SK-N-SH (cell line): ENCODE measurements around the gene SORCS3. TPM values are rescaled to one million over a fixed set of nuclear protein-coding genes. Genes with fewer than 3 reads are reported as not detected.

Source experiments
- CTCF ChIA-PET: fragments of 300-600, 350-600 bp; formaldehyde crosslinking; extraction: SDS; loops from one replicate; lab custom pipeline; 2021; lab: Yijun Ruan, JAX
- POLR2A ChIA-PET: fragments of 350-600 bp; sonication (Branson Sonifier 250); formaldehyde crosslinking; extraction: SDS; loops from one replicate; lab custom pipeline; 2020; ENCODE audit warnings: antibody characterized with exemption, inconsistent platforms; lab: Yijun Ruan, JAX
- DNase-seq: peaks from one replicate; pipeline ENCODE4 v3.0.0; 2012
- H2AFZ ChIP-seq: fragments of 200-600 bp; sonication (generic); 2 replicates; pipeline ENCODE4 v1.8.1; 2016; ENCODE audit warnings: antibody characterized with exemption, mild to moderate bottlenecking, low read depth
- H3F3A ChIP-seq: fragments of 200-600 bp; sonication (generic); replicated peaks from 2 replicates; pipeline ENCODE3; 2016; ENCODE audit warnings: antibody characterized with exemption, mild to moderate bottlenecking; ENCODE audit not compliant: insufficient read depth
- H3K27ac ChIP-seq, 2 experiments: fragments of 200-500 bp in 1 of 2; fragments of 200-600 bp in 1 of 2; sonication (Bioruptor generic) in 1 of 2; sonication (generic), shearing (Covaris generic) in 1 of 2; 2 replicates each; pipeline versions ENCODE4 v1.5.1 to v1.6.1; 2014 to 2016; ENCODE audit warnings: low read depth in 2 of 2, inconsistent platforms in 1 of 2, low read length in 1 of 2, mild to moderate bottlenecking in 1 of 2, mixed read lengths in 1 of 2
- H3K27me3 ChIP-seq: fragments of 200-600 bp; sonication (generic), shearing (Covaris generic); 2 replicates; pipeline ENCODE4 v1.6.1; 2016; ENCODE audit warnings: mixed run types; ENCODE audit not compliant: insufficient read depth
- H3K36me3 ChIP-seq, 2 experiments: fragments of 200-500 bp in 1 of 2; fragments of 200-600 bp in 1 of 2; sonication (Bioruptor generic) in 1 of 2; sonication (generic) in 1 of 2; replicated peaks in 1 of 2; 2 replicates each; pipeline versions ENCODE3 to v1.5.1; 2014 to 2016; ENCODE audit warnings: low read length in 1 of 2, mild to moderate bottlenecking in 1 of 2; ENCODE audit not compliant: insufficient read depth in 2 of 2, control insufficient read depth in 1 of 2
- H3K4me1 ChIP-seq, 2 experiments: fragments of 200-500 bp in 1 of 2; fragments of 200-600 bp in 1 of 2; sonication (Bioruptor generic) in 1 of 2; sonication (generic), shearing (Covaris generic) in 1 of 2; 2 replicates each; pipeline versions ENCODE4 v1.5.1 to v1.6.1; 2014 to 2016; ENCODE audit warnings: low read depth in 1 of 2, low read length in 1 of 2, mixed run types in 1 of 2; ENCODE audit not compliant: insufficient read depth in 2 of 2, control insufficient read depth in 1 of 2
- H3K4me2 ChIP-seq: fragments of 200-600 bp; sonication (generic), shearing (Covaris generic); 2 replicates; pipeline ENCODE4 v1.6.1; 2017; ENCODE audit warnings: mixed run types
- H3K4me3 ChIP-seq, 2 experiments: fragments of 200-500 bp in 1 of 2; fragments of 200-600 bp in 1 of 2; sonication (Bioruptor generic) in 1 of 2; sonication (generic), shearing (Covaris generic) in 1 of 2; 2 replicates each; pipeline versions ENCODE4 v1.5.1 to v1.8.1; 2014 to 2016; ENCODE audit warnings: low read depth in 2 of 2, inconsistent platforms in 1 of 2, low read length in 1 of 2, mild to moderate bottlenecking in 1 of 2, mixed read lengths in 1 of 2, moderate library complexity in 1 of 2
- H3K79me2 ChIP-seq: fragments of 200-600 bp; sonication (generic); 2 replicates; pipeline ENCODE4 v1.8.1; 2017; ENCODE audit warnings: mild to moderate bottlenecking; ENCODE audit not compliant: insufficient read depth
- H3K9ac ChIP-seq: fragments of 200-600 bp; sonication (generic); 2 replicates; pipeline ENCODE4 v1.6.1; 2017; ENCODE audit warnings: mixed run types
- H3K9me2 ChIP-seq: fragments of 200-600 bp; sonication (generic); 2 replicates; pipeline ENCODE4 v1.6.1; 2017; ENCODE audit warnings: mixed run types
- H3K9me3 ChIP-seq: fragments of 200-600 bp; sonication (generic); 2 replicates; pipeline ENCODE4 v1.6.1; 2017; ENCODE audit warnings: mixed run types, mild to moderate bottlenecking, moderate library complexity
- H4K20me1 ChIP-seq: fragments of 200-600 bp; sonication (generic); 2 replicates; pipeline ENCODE4 v1.6.1; 2017; ENCODE audit warnings: mild to moderate bottlenecking, mixed run types; ENCODE audit not compliant: insufficient read depth
- CHD2 ChIP-seq: fragments of 150-350 bp; IDR thresholded peaks from 2 replicates; pipeline ENCODE4 v1.6.1; 2018; ENCODE audit warnings: low read length; ENCODE audit not compliant: partially characterized antibody
- CTCF ChIP-seq: fragments of 200-600 bp; sonication (generic); IDR thresholded peaks from 2 replicates; pipeline ENCODE4 v1.6.1; 2017; ENCODE audit warnings: antibody characterized with exemption, mild to moderate bottlenecking, moderate library complexity
- ELF1 ChIP-seq: IDR thresholded peaks from 2 replicates; pipeline ENCODE4 v1.4.0; 2012
- EP300 ChIP-seq, 2 experiments: IDR thresholded peaks; 2 replicates each; pipeline versions ENCODE4 v1.4.0 to v1.6.1; 2012; ENCODE audit warnings: borderline replicate concordance in 1 of 2, low read depth in 1 of 2, low read length in 1 of 2
- EZH2phosphoT487 ChIP-seq: fragments of 200-600 bp; sonication (generic); IDR thresholded peaks from 2 replicates; pipeline ENCODE4 v1.6.1; 2017; ENCODE audit warnings: low read depth, mixed run types, mild to moderate bottlenecking, antibody characterized with exemption, moderate library complexity, borderline replicate concordance
- FOSL2 ChIP-seq: IDR thresholded peaks from 2 replicates; pipeline ENCODE4 v1.4.0; 2012; ENCODE audit warnings: low read depth, mild to moderate bottlenecking, moderate library complexity, borderline replicate concordance
- FOXM1 ChIP-seq: IDR thresholded peaks from 2 replicates; pipeline ENCODE4 v1.4.0; 2012; ENCODE audit warnings: low read depth, mild to moderate bottlenecking
- GABPA ChIP-seq: IDR thresholded peaks from 2 replicates; pipeline ENCODE4 v1.4.0; 2012; ENCODE audit warnings: low read depth, mild to moderate bottlenecking
- GATA2 ChIP-seq: sonication (generic); formaldehyde crosslinking; IDR thresholded peaks from 2 replicates; pipeline ENCODE4 v1.5.0; 2020; ENCODE audit warnings: mild to moderate bottlenecking, missing genetic modification reagents
- JUND ChIP-seq: IDR thresholded peaks from 2 replicates; pipeline ENCODE4 v1.4.0; 2012
- MEF2A ChIP-seq: IDR thresholded peaks from 2 replicates; pipeline ENCODE4 v1.4.0; 2012; ENCODE audit warnings: low read depth, borderline replicate concordance
- MXI1 ChIP-seq: IDR thresholded peaks from 2 replicates; pipeline ENCODE4 v1.6.1; 2012; ENCODE audit warnings: mild to moderate bottlenecking, low read depth, low read length, improper control_type of control experiment
- NRF1 ChIP-seq: IDR thresholded peaks from 2 replicates; pipeline ENCODE4 v1.6.1; 2012; ENCODE audit warnings: low read depth, mild to moderate bottlenecking, low read length
- PBX3 ChIP-seq: IDR thresholded peaks from 2 replicates; pipeline ENCODE4; 2012
- RAD21 ChIP-seq: IDR thresholded peaks from 2 replicates; pipeline ENCODE4 v1.6.1; 2012; ENCODE audit warnings: mild to moderate bottlenecking, low read length
- REST ChIP-seq: IDR thresholded peaks from 2 replicates; pipeline ENCODE4 v1.6.1; 2012; ENCODE audit warnings: mild to moderate bottlenecking, low read depth, low read length, moderate library complexity
- RFX5 ChIP-seq: IDR thresholded peaks from 2 replicates; pipeline ENCODE4 v1.6.1; 2012; ENCODE audit warnings: mild to moderate bottlenecking, improper control_type of control experiment, low read length
- RXRA ChIP-seq: IDR thresholded peaks from 2 replicates; pipeline ENCODE4 v1.4.0; 2012; ENCODE audit warnings: low read depth, mild to moderate bottlenecking, borderline replicate concordance
- TEAD4 ChIP-seq: IDR thresholded peaks from 2 replicates; pipeline ENCODE4 v1.4.0; 2012; ENCODE audit warnings: mild to moderate bottlenecking, borderline replicate concordance; ENCODE audit not compliant: insufficient read depth
- YY1 ChIP-seq: IDR thresholded peaks from 2 replicates; pipeline ENCODE4 v1.4.0; 2012; ENCODE audit warnings: low read depth, mild to moderate bottlenecking
- WGBS: methylation state at CpG from one replicate; pipeline ENCODE4 v1.1.6; 2017; ENCODE audit warnings: low lambda C conversion rate; 5-methylcytosine and 5-hydroxymethylcytosine counted together
- polyA plus RNA-seq, 3 experiments: library from polyadenylated mRNA; depleted of rRNA; stranded (reverse); fragments of >200 nt; gene quantifications; 2 replicates each; pipeline ENCODE4 v1.2.3, GENCODE V29; 2012
- TF ChIP-seq, protein P1 (sequence below): IDR thresholded peaks from 2 replicates; pipeline ENCODE4 v1.4.0; 2012; ENCODE audit warnings: low read depth

The SORCS3 gene
- polyA plus RNA-seq, 1 of the 3 experiments (the other 2 are of a cell fraction) = not detected

GRCh38 chr10:104601166-104601565 is 39.9 kb upstream of the SORCS3 start:
- no peak overlapping the region for H3K9ac ChIP-seq
- 19% methylated on average over 1 of the region's 1 CpG for WGBS
- H3K9me3 ChIP-seq = no peaks in the 10 kb centered on the region
- H3K4me1 ChIP-seq = no peaks in the 10 kb centered on the region
- ChIA-PET POLR2A (no interaction called here), CTCF (interaction anchor here (1.0 to 1.7 kb wide), 3 partner anchors 13 to 195 kb away, joined by 3 to 7 read pairs (median 4); no protein-coding TSS in a partner anchor)
- no peaks in the 10 kb centered on the region; the same call in 1 of the 2 replicates for H3K27me3 ChIP-seq
- no peak overlapping the region for H2AFZ ChIP-seq
- H3K4me2 ChIP-seq = no peak overlapping the region
- no peaks in the 10 kb centered on the region for H3K79me2 ChIP-seq
- H3K36me3 ChIP-seq = no peaks in the 10 kb centered on the region
- no peak for TF ChIP-seq FOSL2
- no peak for TF ChIP-seq JUND
- no peak for TF ChIP-seq EZH2phosphoT487
- no peak for TF ChIP-seq RFX5
- TF ChIP-seq CHD2 = no peak
- TF ChIP-seq YY1 = no peak
- TF ChIP-seq MEF2A = no peak
- no peak for TF ChIP-seq CTCF
- no peak for TF ChIP-seq EP300 (IDR thresholded peaks at IDR 0.05; ENCODE audit: borderline replicate concordance in 1 of 2, low read depth in 1 of 2, low read length in 1 of 2)
- no peak for TF ChIP-seq MXI1
- H3K27ac ChIP-seq = no peak overlapping the region
- H3K4me3 ChIP-seq = no peak overlapping the region
- no peaks in the 10 kb centered on the region for H3F3A ChIP-seq
- no peak for DNase-seq
- H4K20me1 ChIP-seq = no peaks in the 10 kb centered on the region
- no peaks in the 10 kb centered on the region for H3K9me2 ChIP-seq

DNA sequence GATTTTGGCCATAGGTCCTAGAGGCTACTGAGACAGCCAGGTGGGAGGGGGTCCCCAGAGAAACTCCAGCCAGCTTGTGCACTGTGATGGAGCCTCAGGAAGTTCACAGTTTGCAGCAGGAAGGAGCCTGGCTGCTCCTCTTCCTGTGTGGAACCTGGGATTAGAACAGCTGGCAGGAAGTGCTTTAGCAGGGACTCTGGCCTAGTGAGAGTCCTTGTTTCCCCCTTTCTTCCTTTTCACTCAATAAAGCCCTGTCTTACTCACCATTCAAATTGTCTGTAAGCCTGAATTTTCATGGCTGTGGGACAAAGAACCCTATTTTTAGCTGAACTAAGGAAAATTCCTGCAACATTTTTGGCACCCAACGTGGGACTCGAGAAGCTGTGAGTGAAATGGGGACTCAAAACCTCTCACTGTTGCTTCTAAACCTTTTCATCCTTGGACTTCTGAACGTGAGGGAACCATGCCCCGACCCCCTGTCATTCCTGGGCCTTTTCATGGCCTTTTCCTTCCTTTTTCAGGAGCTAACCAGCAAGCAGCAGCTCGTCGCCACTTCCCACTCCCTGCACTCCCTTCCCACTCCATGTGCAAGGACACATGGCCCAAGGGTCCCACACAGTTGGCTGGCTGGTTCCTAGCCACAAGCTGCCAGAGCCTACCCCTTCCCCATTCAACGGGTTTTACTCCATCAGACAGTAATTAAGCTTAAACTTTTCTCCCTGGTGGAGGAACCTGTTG is 32.8 kb upstream of the SORCS3 start:
- Histone ChIP-seq H3K9ac (no peak overlapping the region), H3K27me3 (no peaks in the 10 kb centered on the region), H4K20me1 (no peaks in the 10 kb centered on the region), H3K9me3 (no peaks in the 10 kb centered on the region), H3K4me2 (no peak overlapping the region), H3F3A (no peaks in the 10 kb centered on the region), H3K79me2 (no peaks in the 10 kb centered on the region), H3K9me2 (no peaks in the 10 kb centered on the region), H3K4me3 (no peak overlapping the region), H3K27ac (no peak overlapping the region), H3K4me1 (no peaks in the 10 kb centered on the region; a peak in 1 of 4 replicates), H2AFZ (no peak overlapping the region), H3K36me3 (no peaks in the 10 kb centered on the region)
- ChIA-PET CTCF (interaction anchor here (1.0 to 10.3 kb wide), 5 partner anchors 13 to 202 kb away, joined by 3 to 111 read pairs (median 11); no protein-coding TSS in a partner anchor), POLR2A (no interaction called here)
- no peak for DNase-seq
- 26% methylated on average over 7 of the region's 7 CpGs for WGBS
- no peak for TF ChIP-seq GATA2 (CRISPR knock-in tag)
- TF ChIP-seq GABPA = no peak
- TF ChIP-seq PBX3 = no peak
- TF ChIP-seq ELF1 = no peak
- TF ChIP-seq RXRA = no peak
- no peak for TF ChIP-seq FOXM1
- TF ChIP-seq TEAD4 = no peak
- TF ChIP-seq RFX5 = no peak
- TF ChIP-seq NRF1 = no peak
- TF ChIP-seq, protein P1, sequence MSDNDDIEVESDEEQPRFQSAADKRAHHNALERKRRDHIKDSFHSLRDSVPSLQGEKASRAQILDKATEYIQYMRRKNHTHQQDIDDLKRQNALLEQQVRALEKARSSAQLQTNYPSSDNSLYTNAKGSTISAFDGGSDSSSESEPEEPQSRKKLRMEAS = no peak
- TF ChIP-seq YY1 = no peak
- TF ChIP-seq REST = no peak
- no peak for TF ChIP-seq RAD21
- TF ChIP-seq JUND = no peak
- no peak for TF ChIP-seq EP300 (IDR thresholded peaks at IDR 0.05; ENCODE audit: borderline replicate concordance in 1 of 2, low read depth in 1 of 2, low read length in 1 of 2)
- TF ChIP-seq EZH2phosphoT487 = no peak
